A549 (cell line): ENCODE data around the gene PTGER2. TPM values are rescaled to one million over a fixed set of nuclear protein-coding genes. Genes with fewer than 3 reads are reported as not detected.

Experiments used
- ATAC-seq, 2 experiments: fragments of 200-7000 bp in 1 of 2; fragments of >200 bp in 1 of 2; cut with Nextera tagmentation in 1 of 2; cut with Tn5 transposase in 1 of 2; 3 replicates each; pipeline versions ENCODE4 v1.8.0 to v1.9.1; 2018 to 2020; ENCODE audit warnings: mild to moderate bottlenecking in 1 of 2, moderate library complexity in 1 of 2
- CTCF ChIA-PET: fragments of 300-600 bp; sonication (Branson Sonifier 250); formaldehyde crosslinking; extraction: SDS; loops from one replicate; lab custom pipeline; 2021; ENCODE audit warnings: antibody characterized with exemption, inconsistent platforms; lab: Yijun Ruan, JAX
- POLR2A ChIA-PET: fragments of 350-600 bp; formaldehyde crosslinking; extraction: SDS; loops from one replicate; lab custom pipeline; 2021; ENCODE audit warnings: antibody characterized with exemption, inconsistent platforms; lab: Yijun Ruan, JAX
- DNase-seq, 2 experiments: peaks; one replicate each; pipeline versions ENCODE4 v3.0.0 to v3.0.0-alpha.2; 2011 to 2016; ENCODE audit warnings: low read depth in 1 of 2, low spot score in 1 of 2
- FAIRE-seq: peaks from 2 replicates; lab custom pipeline; 2011; peaks lifted over from hg19 to GRCh38; lab: Jason Lieb, UNC
- H3K27ac ChIP-seq, 2 experiments: fragments of >200 bp; sonication (Bioruptor Twin); formaldehyde crosslinking; 3 replicates each; pipeline ENCODE4 v1.5.1; 2016 to 2017
- H3K4me1 ChIP-seq: fragments of >200 bp; sonication (Bioruptor Twin); formaldehyde crosslinking; 3 replicates; pipeline ENCODE4 v1.6.1; 2016
- H3K4me2 ChIP-seq: fragments of >200 bp; sonication (Bioruptor Twin); formaldehyde crosslinking; 3 replicates; pipeline ENCODE4 v1.6.1; 2016
- H3K4me3 ChIP-seq: fragments of >200 bp; sonication (Bioruptor Twin); formaldehyde crosslinking; 3 replicates; pipeline ENCODE4 v1.5.1; 2016
- H3K9me3 ChIP-seq: fragments of >200 bp; sonication (Bioruptor Twin); formaldehyde crosslinking; 3 replicates; pipeline ENCODE4 v1.6.1; 2016
- CHD4 ChIP-seq: fragments of 200-600 bp; sonication (generic); IDR thresholded peaks from 2 replicates; pipeline ENCODE4 v1.6.1; 2016; ENCODE audit warnings: antibody characterized with exemption, mild to moderate bottlenecking, borderline replicate concordance
- EP300 ChIP-seq, 2 experiments: fragments of >200 bp; sonication (Bioruptor Twin); formaldehyde crosslinking; IDR thresholded peaks; 2 replicates in 1 of 2; 3 replicates in 1 of 2; pipeline ENCODE4 v1.6.1; 2016 to 2017
- FOSB ChIP-seq: fragments of 250-450 bp; sonication (Bioruptor Pico); IDR thresholded peaks from 2 replicates; pipeline ENCODE4 v1.5.0; 2020; ENCODE audit warnings: mild to moderate bottlenecking, moderate library complexity
- HDAC2 ChIP-seq: fragments of 200-600 bp; sonication (generic); IDR thresholded peaks from 2 replicates; pipeline ENCODE4 v1.6.1; 2016
- HEYL ChIP-seq: fragments of 250-450 bp; sonication (Bioruptor Pico); IDR thresholded peaks from 2 replicates; pipeline ENCODE4 v1.8.0; 2021; ENCODE audit warnings: mild to moderate bottlenecking, moderate library complexity
- HOXB5 ChIP-seq: fragments of 250-450 bp; sonication (Bioruptor Pico); IDR thresholded peaks from 2 replicates; pipeline ENCODE4 v1.5.0; 2020; ENCODE audit warnings: mild to moderate bottlenecking, moderate library complexity
- KDM5A ChIP-seq: fragments of 200-600 bp; sonication (generic); IDR thresholded peaks from 2 replicates; pipeline ENCODE4 v1.6.1; 2016; ENCODE audit warnings: antibody characterized with exemption, mild to moderate bottlenecking
- MAFK ChIP-seq: fragments of 450-650 bp; IDR thresholded peaks from 2 replicates; pipeline ENCODE4 v1.6.1; 2014; ENCODE audit not compliant: partially characterized antibody
- MAZ ChIP-seq: fragments of 150-350 bp; IDR thresholded peaks from 2 replicates; pipeline ENCODE4 v1.6.1; 2014; ENCODE audit warnings: antibody characterized with exemption, low read depth, low read length, borderline replicate concordance
- MYC ChIP-seq: IDR thresholded peaks from 2 replicates; pipeline ENCODE4 v1.6.1; 2012; ENCODE audit warnings: mild to moderate bottlenecking, inconsistent platforms, low read length, improper control_type of control experiment, borderline replicate concordance
- NPAS2 ChIP-seq: fragments of 250-450 bp; sonication (Bioruptor Pico); IDR thresholded peaks from 2 replicates; pipeline ENCODE4 v1.8.0; 2022; ENCODE audit warnings: mild to moderate bottlenecking, moderate library complexity, borderline replicate concordance
- NR3C1 ChIP-seq: fragments of >200 bp; sonication (Bioruptor Twin); formaldehyde crosslinking; IDR thresholded peaks from 3 replicates; pipeline ENCODE4 v1.6.1; 2017
- PHF8 ChIP-seq: fragments of 200-600 bp; sonication (generic); IDR thresholded peaks from 2 replicates; pipeline ENCODE4 v1.6.1; 2016; ENCODE audit warnings: low read depth, mild to moderate bottlenecking, antibody characterized with exemption, moderate library complexity, borderline replicate concordance
- RCOR1 ChIP-seq: fragments of 150-350 bp; IDR thresholded peaks from 2 replicates; pipeline ENCODE4 v1.6.1; 2014; ENCODE audit warnings: antibody characterized with exemption, low read length, low read depth
- SREBF2 ChIP-seq: fragments of 450-650 bp; IDR thresholded peaks from 2 replicates; pipeline ENCODE4 v1.6.1; 2014; ENCODE audit warnings: mild to moderate bottlenecking, moderate library complexity
- TFCP2L1 ChIP-seq: fragments of 250-450 bp; sonication (Bioruptor Pico); IDR thresholded peaks from 2 replicates; pipeline ENCODE4 v1.5.0; 2021; ENCODE audit warnings: mild to moderate bottlenecking
- TP53 ChIP-seq: fragments of 250-450 bp; sonication (Bioruptor Pico); IDR thresholded peaks from 2 replicates; pipeline ENCODE4 v1.5.0; 2021; ENCODE audit warnings: mild to moderate bottlenecking, moderate library complexity
- ZNF302 ChIP-seq: fragments of 250-450 bp; sonication (Bioruptor Pico); IDR thresholded peaks from 2 replicates; pipeline ENCODE4 v1.9.0; 2021; ENCODE audit warnings: inconsistent platforms, mild to moderate bottlenecking, moderate library complexity
- ZSCAN20 ChIP-seq: fragments of 250-450 bp; sonication (Bioruptor Pico); IDR thresholded peaks from 2 replicates; pipeline ENCODE4 v1.8.0; 2022; ENCODE audit warnings: mild to moderate bottlenecking, moderate library complexity
- WGBS: methylation state at CpG from one replicate; pipeline ENCODE4 v1.1.6; 2017; ENCODE audit errors: missing lambda C conversion rate; 5-methylcytosine and 5-hydroxymethylcytosine counted together
- polyA plus RNA-seq, 4 experiments: library from polyadenylated mRNA; depleted of rRNA in 3 of 4; stranded (reverse); fragments of >200 nt; fragmentation: RNase III in 1 of 4; extraction: RNeasy Plus Mini Kit Qiagen cat#74134 plus additional on column Dnase treatment in 1 of 4; gene quantifications; 2 replicates in 3 of 4; 3 replicates in 1 of 4; pipeline ENCODE4 v1.2.3, GENCODE V29; 2011 to 2017
- TF ChIP-seq, protein P1 (sequence below): fragments of 250-450 bp; sonication (Bioruptor Pico); IDR thresholded peaks from 2 replicates; pipeline ENCODE4 v1.5.0; 2020; ENCODE audit warnings: low read depth, mild to moderate bottlenecking, moderate library complexity
- TF ChIP-seq, protein P2 (sequence below): fragments of 250-450 bp; sonication (Bioruptor Pico); IDR thresholded peaks from 2 replicates; pipeline ENCODE4 v1.5.0; 2021; ENCODE audit warnings: mild to moderate bottlenecking, moderate library complexity, borderline replicate concordance
- TF ChIP-seq, protein P3 (sequence below): fragments of 450-650 bp; IDR thresholded peaks from 2 replicates; pipeline ENCODE4 v1.6.1; 2014; ENCODE audit warnings: antibody characterized with exemption
- TF ChIP-seq, protein P4 (sequence below): fragments of >200 bp; sonication (Bioruptor Twin); formaldehyde crosslinking; IDR thresholded peaks from 3 replicates; pipeline ENCODE4 v1.6.1; 2016
- TF ChIP-seq, protein P5 (sequence below): fragments of 150-350 bp; IDR thresholded peaks from 2 replicates; pipeline ENCODE4 v1.6.1; 2014; ENCODE audit warnings: low read depth, mild to moderate bottlenecking, low read length
- TF ChIP-seq, protein P6 (sequence below): IDR thresholded peaks from 2 replicates; pipeline ENCODE4 v1.6.1; 2012; ENCODE audit warnings: low read depth, borderline replicate concordance

PTGER2 gene
- polyA plus RNA-seq, 2 of the 4 experiments (the other 2 are of a cell fraction), result 0.74 to 1.2 TPM

DNA sequence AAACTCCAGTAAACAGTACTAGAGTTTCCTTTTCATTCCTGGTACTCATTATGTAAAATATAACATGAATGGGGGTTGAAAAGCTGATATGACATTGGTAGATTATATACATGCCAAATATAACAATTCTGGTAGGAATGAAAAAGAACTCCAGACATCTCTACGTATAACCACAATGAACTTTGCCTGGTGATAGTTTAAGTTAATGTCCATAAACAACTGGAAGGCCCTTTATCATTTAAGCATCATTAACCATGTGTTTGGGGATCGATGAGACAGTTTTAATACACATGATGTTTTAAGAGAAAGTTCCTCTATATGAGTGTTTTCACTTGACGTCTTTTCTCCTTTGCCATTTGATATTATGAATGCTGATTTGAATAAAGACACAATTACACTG is 5.8 kb downstream of the PTGER2 start:
- no peak for TF ChIP-seq ZNF302 (CRISPR knock-in tag)
- TF ChIP-seq NR3C1, result no peak
- no peak for TF ChIP-seq RCOR1
- TF ChIP-seq CHD4, result no peak
- TF ChIP-seq HEYL (CRISPR knock-in tag), result no peak
- no peak for TF ChIP-seq KDM5A
- TF ChIP-seq SREBF2, result no peak
- TF ChIP-seq, protein P1, sequence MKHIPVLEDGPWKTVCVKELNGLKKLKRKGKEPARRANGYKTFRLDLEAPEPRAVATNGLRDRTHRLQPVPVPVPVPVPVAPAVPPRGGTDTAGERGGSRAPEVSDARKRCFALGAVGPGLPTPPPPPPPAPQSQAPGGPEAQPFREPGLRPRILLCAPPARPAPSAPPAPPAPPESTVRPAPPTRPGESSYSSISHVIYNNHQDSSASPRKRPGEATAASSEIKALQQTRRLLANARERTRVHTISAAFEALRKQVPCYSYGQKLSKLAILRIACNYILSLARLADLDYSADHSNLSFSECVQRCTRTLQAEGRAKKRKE, result no peak
- TF ChIP-seq, protein P2, sequence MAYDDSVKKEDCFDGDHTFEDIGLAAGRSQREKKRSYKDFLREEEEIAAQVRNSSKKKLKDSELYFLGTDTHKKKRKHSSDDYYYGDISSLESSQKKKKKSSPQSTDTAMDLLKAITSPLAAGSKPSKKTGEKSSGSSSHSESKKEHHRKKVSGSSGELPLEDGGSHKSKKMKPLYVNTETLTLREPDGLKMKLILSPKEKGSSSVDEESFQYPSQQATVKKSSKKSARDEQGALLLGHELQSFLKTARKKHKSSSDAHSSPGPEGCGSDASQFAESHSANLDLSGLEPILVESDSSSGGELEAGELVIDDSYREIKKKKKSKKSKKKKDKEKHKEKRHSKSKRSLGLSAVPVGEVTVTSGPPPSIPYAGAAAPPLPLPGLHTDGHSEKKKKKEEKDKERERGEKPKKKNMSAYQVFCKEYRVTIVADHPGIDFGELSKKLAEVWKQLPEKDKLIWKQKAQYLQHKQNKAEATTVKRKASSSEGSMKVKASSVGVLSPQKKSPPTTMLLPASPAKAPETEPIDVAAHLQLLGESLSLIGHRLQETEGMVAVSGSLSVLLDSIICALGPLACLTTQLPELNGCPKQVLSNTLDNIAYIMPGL, result no peak
- TF ChIP-seq MYC, result no peak
- no peak for DNase-seq
- H3K9me3 ChIP-seq, result no peaks in the 10 kb centered on the region
- WGBS, result 51% methylated on average over 3 of the region's 3 CpGs
- ChIA-PET POLR2A (no interaction called here), CTCF (no interaction called here)
- no peak for ATAC-seq
- no peak overlapping the region for H3K4me3 ChIP-seq
- H3K4me1 ChIP-seq, result no peaks in the 10 kb centered on the region
- no peak for FAIRE-seq
- no peak overlapping the region for H3K4me2 ChIP-seq
- no peak overlapping the region for H3K27ac ChIP-seq

DNA sequence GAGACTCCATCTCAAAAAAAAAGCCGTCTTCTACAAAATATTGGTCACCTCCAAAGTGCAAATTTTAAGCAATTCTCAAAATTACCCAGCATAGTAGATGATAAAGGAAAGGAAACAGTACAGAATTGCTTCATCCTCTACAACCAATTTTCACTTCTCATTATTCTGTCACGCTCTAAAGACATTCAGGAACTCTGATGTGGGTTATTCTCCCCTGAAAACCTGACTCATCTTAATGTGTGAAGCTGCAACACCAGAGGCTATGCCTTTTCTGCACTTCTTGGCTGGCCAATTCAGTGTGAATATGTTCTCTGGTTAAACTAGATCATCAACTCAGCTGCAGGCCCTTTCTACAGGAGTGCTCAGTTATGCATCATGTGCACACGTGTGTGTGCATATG is 11.0 kb downstream of the PTGER2 start:
- Histone ChIP-seq H3K4me3 (no peak overlapping the region), H3K27ac (no peak overlapping the region), H3K9me3 (no peaks in the 10 kb centered on the region), H3K4me1 (peaks cover 23% of the 10 kb centered on the region), H3K4me2 (no peak overlapping the region)
- TF ChIP-seq TP53 (CRISPR knock-in tag) (no peak), FOSB (CRISPR knock-in tag) (no peak), CHD4 (no peak), HDAC2 (no peak), EP300 (IDR thresholded peaks at IDR 0.05) (no peak), HOXB5 (CRISPR knock-in tag) (no peak), NPAS2 (CRISPR knock-in tag) (no peak), MAZ (no peak), PHF8 (no peak), ZSCAN20 (CRISPR knock-in tag) (no peak), MAFK (no peak), TFCP2L1 (no peak)
- TF ChIP-seq, protein P3, sequence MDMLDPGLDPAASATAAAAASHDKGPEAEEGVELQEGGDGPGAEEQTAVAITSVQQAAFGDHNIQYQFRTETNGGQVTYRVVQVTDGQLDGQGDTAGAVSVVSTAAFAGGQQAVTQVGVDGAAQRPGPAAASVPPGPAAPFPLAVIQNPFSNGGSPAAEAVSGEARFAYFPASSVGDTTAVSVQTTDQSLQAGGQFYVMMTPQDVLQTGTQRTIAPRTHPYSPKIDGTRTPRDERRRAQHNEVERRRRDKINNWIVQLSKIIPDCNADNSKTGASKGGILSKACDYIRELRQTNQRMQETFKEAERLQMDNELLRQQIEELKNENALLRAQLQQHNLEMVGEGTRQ, result no peak
- TF ChIP-seq, protein P4, sequence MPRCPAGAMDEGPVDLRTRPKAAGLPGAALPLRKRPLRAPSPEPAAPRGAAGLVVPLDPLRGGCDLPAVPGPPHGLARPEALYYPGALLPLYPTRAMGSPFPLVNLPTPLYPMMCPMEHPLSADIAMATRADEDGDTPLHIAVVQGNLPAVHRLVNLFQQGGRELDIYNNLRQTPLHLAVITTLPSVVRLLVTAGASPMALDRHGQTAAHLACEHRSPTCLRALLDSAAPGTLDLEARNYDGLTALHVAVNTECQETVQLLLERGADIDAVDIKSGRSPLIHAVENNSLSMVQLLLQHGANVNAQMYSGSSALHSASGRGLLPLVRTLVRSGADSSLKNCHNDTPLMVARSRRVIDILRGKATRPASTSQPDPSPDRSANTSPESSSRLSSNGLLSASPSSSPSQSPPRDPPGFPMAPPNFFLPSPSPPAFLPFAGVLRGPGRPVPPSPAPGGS, result no peak
- TF ChIP-seq, protein P2, result no peak
- TF ChIP-seq, protein P5, sequence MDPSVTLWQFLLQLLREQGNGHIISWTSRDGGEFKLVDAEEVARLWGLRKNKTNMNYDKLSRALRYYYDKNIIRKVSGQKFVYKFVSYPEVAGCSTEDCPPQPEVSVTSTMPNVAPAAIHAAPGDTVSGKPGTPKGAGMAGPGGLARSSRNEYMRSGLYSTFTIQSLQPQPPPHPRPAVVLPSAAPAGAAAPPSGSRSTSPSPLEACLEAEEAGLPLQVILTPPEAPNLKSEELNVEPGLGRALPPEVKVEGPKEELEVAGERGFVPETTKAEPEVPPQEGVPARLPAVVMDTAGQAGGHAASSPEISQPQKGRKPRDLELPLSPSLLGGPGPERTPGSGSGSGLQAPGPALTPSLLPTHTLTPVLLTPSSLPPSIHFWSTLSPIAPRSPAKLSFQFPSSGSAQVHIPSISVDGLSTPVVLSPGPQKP, result no peak
- TF ChIP-seq, protein P6, sequence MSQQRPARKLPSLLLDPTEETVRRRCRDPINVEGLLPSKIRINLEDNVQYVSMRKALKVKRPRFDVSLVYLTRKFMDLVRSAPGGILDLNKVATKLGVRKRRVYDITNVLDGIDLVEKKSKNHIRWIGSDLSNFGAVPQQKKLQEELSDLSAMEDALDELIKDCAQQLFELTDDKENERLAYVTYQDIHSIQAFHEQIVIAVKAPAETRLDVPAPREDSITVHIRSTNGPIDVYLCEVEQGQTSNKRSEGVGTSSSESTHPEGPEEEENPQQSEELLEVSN, result no peak
- DNase-seq, result no peak
- POLR2A ChIA-PET, result no interaction called here
- WGBS, result 76% methylated on average over 3 of the region's 3 CpGs
- no peak for ATAC-seq
- no peak for FAIRE-seq
- CTCF ChIA-PET, result interaction anchor here (0.6 kb wide), 1 partner anchor 25 kb away, joined by 3 read pairs; no protein-coding TSS in a partner anchor
